GM21786 (cell line): Measurements from ENCODE around the gene IL24.

Experiments
- ATAC-seq: cut with Tn5 transposase; IDR thresholded peaks from one replicate; pipeline ENCODE4 v1.9.1; 2021; ENCODE audit not compliant: unreplicated experiment

IL24 gene

GRCh38 chr1:206903687-206904086 is 6.4 kb downstream of the IL24 start:
- no peak for ATAC-seq

- ATAC-seq, result no peak
These were observed 7.3 kb downstream of the IL24 start for GRCh38 chr1:206904423-206905142.

GRCh38 chr1:206905295-206906164 is 8.3 kb downstream of the IL24 start:
- peak; percentile 77 for ATAC-seq

GRCh38 chr1:206907304-206907991 is 10.2 kb downstream of the IL24 start:
- ATAC-seq, result no peak

- no peak for ATAC-seq
These were observed 10.8 kb downstream of the IL24 start for GRCh38 chr1:206908038-206908437.

GRCh38 chr1:206909161-206909882 is 12.1 kb downstream of the IL24 start:
- ATAC-seq, result no peak

- ATAC-seq, result no peak
These were observed 12.7 kb downstream of the IL24 start for GRCh38 chr1:206909883-206910318.

- no peak for ATAC-seq
These were observed 13.9 kb downstream of the IL24 start for GRCh38 chr1:206911064-206911663.

GRCh38 chr1:206912445-206913095 is 15.3 kb downstream of the IL24 start:
- ATAC-seq, result peak; percentile 58

- ATAC-seq, result no peak
These were observed 16.7 kb downstream of the IL24 start for GRCh38 chr1:206913766-206914537.

GRCh38 chr1:206915030-206915735 is 17.9 kb downstream of the IL24 start:
- no peak for ATAC-seq

GRCh38 chr1:206916000-206916709 is 18.9 kb downstream of the IL24 start:
- ATAC-seq, result no peak

GRCh38 chr1:206918076-206918475 is 20.8 kb downstream of the IL24 start:
- ATAC-seq, result no peak

GRCh38 chr1:206921772-206922265 is 24.6 kb downstream of the IL24 start, which contains the start of gene FCMR:
FCMR (minus strand) TSS chr1:206921941; CDS start chr1:206921854, 87 bp downstream.
- peak; percentile 23 for ATAC-seq

- ATAC-seq, result no peak
These were observed 25.3 kb downstream of the IL24 start for GRCh38 chr1:206922524-206922923.

- peak; percentile 54 for ATAC-seq
These were observed 26.0 kb downstream of the IL24 start for GRCh38 chr1:206923009-206923960.
